Gastrocnemius medialis (tissue), 4 donors: ENCODE results near the gene MAP6D1.

Experiments
- CTCF ChIP-seq, 5 experiments: fragments of 450-650 bp in 3 of 5; fragments of 200-600 bp in 2 of 5; sonication (generic) in 2 of 5; IDR thresholded peaks in 4 of 5; conservative IDR thresholded peaks in 1 of 5; 1 replicate in 4 of 5; 2 replicates in 1 of 5; pipeline ENCODE4 v1.5.1; 2016 to 2019; ENCODE audit warnings: antibody characterized with exemption in 5 of 5, mild to moderate bottlenecking in 3 of 5, moderate library complexity in 3 of 5
- POLR2A ChIP-seq, 2 donors: fragments of 450-650 bp; IDR thresholded peaks; one replicate each; pipeline ENCODE4 v1.6.1; 2017; ENCODE audit warnings: antibody characterized with exemption in 2 of 2, mild to moderate bottlenecking in 2 of 2, moderate library complexity in 2 of 2

- no peak for TF ChIP-seq POLR2A (IDR thresholded peaks at IDR 0.05)
- no peak for TF ChIP-seq CTCF (IDR thresholded peaks at IDR 0.05 in 4 of 5, conservative IDR thresholded peaks at IDR 0.05 in 1 of 5)
These were observed 12.0 kb upstream of the MAP6D1 start for GRCh38 chr3:183837390-183837789.
